Kidney tubule cell (primary cell): ENCODE results near the gene MS4A4A.
"Not testable (repeated sequence)": the region's sequence is repeated elsewhere in the genome, so short reads cannot be mapped to it uniquely, and the experiment has no call there.

Experiments
- DNase-seq: peaks from one replicate; pipeline ENCODE4 v3.0.0-alpha.2; 2018; ENCODE audit warnings: low spot score

Gene MS4A4A

DNA sequence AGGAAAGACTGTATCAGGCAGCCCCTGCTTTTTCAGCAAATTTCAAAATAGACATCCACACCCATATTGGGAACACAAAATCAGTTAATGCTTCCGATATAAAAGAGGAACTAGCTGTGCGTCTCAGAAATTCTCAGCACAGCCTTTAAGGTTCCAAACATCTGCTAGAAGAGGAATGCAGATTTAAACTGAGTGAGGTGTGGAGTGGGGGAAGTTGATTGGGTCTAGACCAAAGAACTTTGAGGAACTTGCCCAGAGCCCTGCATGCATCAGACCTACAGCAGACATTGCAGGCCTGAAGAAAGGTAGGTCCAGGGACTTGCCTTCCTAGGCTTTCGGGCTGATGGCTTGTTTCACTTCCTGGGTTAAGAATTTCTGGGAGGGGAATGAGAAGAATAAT lies at the start of gene MS4A4A:
Gene MS4A4A, plus strand, starts transcription at position 255 of the 400 bp plus-strand sequence. Its CDS starts 10 bp downstream, at position 265.
- no peak for DNase-seq

- no peak for DNase-seq
These were observed 49.8 kb upstream of the MS4A4A start for GRCh38 chr11:60230681-60231080.

DNA sequence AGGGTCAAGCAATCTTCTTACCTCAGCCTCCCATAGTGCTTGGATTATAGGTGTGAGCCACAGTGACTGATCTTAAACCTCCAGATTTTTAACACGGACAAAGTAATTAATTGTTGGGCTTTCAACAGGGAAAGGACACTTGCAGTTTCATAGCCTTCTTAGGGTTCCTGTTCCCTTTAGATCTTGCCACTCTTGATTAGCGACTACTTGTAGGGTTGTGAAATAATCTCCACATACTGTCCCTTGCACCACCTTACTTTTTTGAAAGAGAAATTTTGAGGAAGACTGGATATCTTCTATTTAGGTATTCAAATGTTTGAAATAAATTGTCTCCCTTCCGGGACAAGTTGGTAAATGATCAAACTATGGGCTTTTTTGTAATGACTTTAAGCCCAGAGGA lies 45.1 kb upstream of the MS4A4A start:
- no peak for DNase-seq

- DNase-seq, result no peak
These were observed 39.8 kb upstream of the MS4A4A start for GRCh38 chr11:60240662-60241061.

DNA sequence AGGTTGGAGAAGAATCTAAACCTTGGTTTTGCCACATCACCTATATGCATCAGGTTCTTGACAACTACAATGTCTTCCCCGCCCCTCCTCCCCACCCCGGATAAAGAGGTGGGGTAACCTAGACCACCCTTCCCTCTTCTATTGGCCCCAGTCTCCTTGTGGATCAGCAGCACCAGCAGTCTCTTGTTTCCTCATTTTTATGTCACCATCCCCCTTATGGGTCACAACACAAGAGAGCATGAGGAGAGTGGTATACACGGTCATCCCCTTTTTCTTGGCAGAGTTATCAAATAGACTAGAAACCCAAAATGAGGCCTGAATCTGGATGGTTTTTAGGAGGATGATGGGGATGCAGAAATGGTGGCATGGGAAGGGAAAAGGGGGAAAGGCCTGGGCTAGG lies 38.7 kb upstream of the MS4A4A start:
- DNase-seq, result no peak

- DNase-seq, result no peak
These were observed 37.7 kb upstream of the MS4A4A start, which contains the start of gene MS4A4E for GRCh38 chr11:60242740-60243239. MS4A4E (minus strand) TSS chr11:60243137; CDS start chr11:60230055, 13,082 bp downstream.

GRCh38 chr11:60251485-60252212 lies 28.8 kb upstream of the MS4A4A start:
- no peak for DNase-seq

- DNase-seq, result no peak
These were observed 28.0 kb upstream of the MS4A4A start for GRCh38 chr11:60252213-60253108.

GRCh38 chr11:60257956-60258722 lies 22.3 kb upstream of the MS4A4A start:
- DNase-seq, result no peak

- no peak for DNase-seq
These were observed 19.5 kb upstream of the MS4A4A start for GRCh38 chr11:60261014-60261413.

- no peak for DNase-seq
These were observed 17.1 kb upstream of the MS4A4A start for GRCh38 chr11:60263402-60263801.

DNA sequence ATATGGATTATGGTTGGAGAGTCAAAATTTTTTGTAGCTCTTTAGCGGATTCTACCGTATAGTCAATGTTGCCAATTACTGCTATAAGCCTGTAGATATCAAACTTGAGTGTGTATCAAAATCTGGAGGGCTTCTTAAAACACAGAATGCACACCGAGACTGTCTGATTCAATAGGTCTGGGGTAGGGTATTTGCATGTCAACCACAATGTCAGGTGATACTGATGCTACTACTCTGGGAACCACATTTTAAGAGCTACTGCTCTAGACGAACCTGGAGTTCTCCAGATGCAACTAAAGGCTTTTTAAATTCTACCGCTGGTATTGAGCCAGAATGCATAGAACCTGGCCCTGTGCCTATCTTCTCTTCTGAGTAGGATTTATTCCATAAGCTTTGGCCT lies 15.8 kb upstream of the MS4A4A start:
- no peak for DNase-seq

GRCh38 chr11:60265373-60266214 lies 14.9 kb upstream of the MS4A4A start:
- peak; percentile 67 for DNase-seq

DNA sequence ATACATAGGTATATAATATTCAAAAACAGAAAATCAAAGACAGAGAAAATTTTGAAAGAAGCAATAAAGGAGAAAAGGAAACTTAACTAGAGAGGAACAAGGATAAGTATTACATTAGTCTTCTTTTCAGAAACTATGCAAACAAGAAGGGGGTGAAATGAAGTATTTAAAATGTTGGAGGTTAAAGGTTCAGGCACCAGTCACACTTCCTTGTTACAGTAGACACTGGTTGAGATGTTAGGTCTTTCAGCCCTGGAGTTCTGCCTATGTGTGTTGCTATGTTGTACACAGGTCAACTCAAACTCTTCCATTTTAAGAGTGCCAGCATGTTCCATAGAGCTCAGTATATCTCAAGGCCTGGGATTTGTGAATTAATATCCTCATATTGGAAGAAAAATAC lies 6.0 kb upstream of the MS4A4A start:
- DNase-seq, result no peak

DNA sequence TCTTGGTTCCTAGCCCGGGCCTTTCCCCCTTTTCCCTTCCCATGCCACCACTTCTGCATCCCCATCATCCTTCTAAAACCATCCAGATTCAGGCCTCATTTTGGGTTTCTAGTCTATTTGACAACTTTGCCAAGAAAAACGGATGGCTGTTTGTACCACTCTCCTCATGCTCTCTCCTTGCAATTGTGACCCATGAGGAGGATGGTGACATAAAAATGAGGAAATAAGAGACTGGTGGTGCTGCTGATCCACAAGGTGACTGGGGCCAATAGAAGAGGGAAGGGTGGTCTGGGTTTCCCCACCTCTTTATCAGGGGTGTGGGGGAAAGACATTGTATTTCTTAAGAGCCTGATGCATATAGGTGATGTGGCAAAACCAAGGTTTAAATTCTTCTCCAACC lies 1.0 kb downstream of the MS4A4A start:
- no peak for DNase-seq

- no peak for DNase-seq
These were observed 1.8 kb downstream of the MS4A4A start for GRCh38 chr11:60282286-60282685.

DNA sequence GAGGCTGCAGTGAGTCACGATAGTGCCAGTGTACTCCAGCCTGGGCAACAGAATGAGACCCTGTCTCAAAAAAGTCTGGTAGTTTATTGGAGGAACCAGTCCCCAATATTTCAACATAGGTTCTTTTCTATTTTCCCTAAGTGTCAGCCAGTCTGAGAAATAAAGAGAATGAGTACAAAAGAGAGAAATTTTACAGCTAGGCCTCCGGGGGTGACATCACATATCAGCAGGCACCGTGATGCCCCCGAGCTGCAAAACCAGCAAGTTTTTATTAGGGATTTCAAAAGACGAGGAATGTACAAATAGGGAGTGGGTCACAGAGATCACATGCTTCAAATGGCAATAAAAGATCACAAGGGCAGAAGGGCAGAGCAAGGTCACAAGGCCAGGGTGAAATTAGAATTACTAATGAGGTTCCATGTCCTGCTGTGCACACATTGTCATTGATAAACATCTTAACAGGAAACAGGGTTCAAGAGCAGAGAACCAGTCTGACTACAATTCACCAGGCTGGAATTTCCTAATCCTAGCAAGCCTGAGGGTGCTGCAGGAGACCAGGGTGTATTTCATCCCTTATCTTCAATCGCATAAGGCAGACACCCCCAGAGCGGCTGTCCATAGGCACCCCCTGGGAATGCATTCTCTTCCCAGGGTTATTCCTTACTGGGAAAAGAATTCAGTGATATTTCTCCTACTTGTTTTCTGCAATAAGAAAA lies 5.1 kb downstream of the MS4A4A start:
- DNase-seq, result not testable (repeated sequence)

DNA sequence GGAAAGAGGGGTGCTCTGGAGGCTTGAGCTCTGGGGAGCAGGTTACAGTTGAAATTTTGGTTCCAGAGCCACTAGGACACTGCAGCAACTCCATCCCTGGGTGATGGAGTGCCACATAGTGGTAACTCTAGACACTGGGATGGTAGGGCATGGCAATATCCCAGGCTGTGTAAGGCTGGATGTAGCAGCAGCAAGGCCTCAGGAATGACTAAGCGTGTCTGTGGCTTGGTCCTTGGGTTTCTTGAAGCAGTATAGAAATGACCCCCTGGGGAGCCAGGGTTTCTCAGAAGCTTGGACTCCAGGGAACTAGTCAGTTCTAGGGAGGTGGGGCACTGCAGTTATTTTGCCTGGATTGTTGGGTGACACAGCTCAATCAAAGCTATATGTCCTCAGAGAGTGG lies 8.1 kb downstream of the MS4A4A start:
- DNase-seq, result peak; percentile 12

DNA sequence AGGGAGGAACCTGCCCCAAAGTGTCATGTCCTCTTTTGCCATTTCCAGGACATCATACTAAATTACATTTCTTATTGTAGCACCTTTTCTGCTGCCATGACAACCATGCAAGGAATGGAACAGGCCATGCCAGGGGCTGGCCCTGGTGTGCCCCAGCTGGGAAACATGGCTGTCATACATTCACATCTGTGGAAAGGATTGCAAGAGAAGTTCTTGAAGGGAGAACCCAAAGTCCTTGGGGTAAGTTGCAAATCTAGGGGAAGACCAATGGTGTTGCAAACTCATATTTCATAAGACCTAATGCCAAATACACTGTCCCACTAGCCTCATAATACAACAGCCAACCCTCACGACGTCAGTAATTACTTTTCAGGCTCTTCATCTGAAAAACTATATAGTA lies 11.7 kb downstream of the MS4A4A start:
- no peak for DNase-seq

DNA sequence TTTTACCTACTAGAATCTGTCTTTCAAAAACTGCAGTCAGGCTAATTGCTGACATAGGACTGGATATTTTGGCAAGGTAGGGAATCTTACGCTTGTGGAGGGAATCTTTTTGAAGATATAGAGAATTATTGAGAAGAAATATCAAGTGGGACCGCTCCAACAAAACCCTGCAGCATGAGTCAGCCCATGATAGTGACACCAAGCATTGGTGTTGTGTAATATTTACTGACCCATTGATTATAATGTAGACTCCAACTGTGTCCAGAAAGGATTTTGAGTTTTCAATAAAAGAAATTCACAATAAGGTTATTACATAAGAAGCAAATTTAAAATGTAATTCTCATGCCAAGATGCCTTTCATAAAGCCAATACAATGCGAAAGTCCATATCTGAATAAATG lies 20.7 kb downstream of the MS4A4A start:
- no peak for DNase-seq

GRCh38 chr11:60301884-60302283 lies 21.4 kb downstream of the MS4A4A start:
- not testable (repeated sequence) for DNase-seq
